Stimulated activated CD4-positive, alpha-beta T cell treated with anti-CD3 and anti-CD28 coated beads, Interleukin-4, amount 100 ng/mL, for 24 hours (primary cell): ENCODE results near the gene ARHGAP5.

Source experiments
- DNase-seq: peaks from one replicate; pipeline ENCODE4 v3.0.0-alpha.2; 2020

ARHGAP5 gene

DNA sequence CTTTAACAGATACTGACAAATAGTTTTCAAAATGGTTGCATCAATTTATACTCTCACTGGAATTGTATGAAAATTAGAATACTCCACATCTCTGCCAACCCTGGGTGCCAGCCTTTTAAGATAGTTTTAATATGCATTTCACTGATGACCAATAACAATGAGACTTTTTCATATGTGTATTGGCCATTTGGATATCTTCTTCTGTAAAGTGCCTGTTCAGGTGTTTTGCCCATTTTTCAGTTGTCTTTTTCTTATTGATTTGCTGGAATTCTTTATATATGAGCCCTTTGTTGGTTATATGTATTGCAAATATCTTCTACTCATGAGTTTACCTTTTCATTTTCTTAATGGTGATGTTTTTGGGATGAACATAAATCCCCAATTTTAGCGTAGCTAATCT lies 108.0 kb downstream of the ARHGAP5 start:
- DNase-seq, result no peak

- no peak for DNase-seq
Measured at GRCh38 chr14:32186248-32186647, 109.1 kb downstream of the ARHGAP5 start.

GRCh38 chr14:32189811-32190210 lies 112.7 kb downstream of the ARHGAP5 start:
- DNase-seq, result no peak

GRCh38 chr14:32190673-32191072 lies 113.6 kb downstream of the ARHGAP5 start:
- DNase-seq, result no peak

DNA sequence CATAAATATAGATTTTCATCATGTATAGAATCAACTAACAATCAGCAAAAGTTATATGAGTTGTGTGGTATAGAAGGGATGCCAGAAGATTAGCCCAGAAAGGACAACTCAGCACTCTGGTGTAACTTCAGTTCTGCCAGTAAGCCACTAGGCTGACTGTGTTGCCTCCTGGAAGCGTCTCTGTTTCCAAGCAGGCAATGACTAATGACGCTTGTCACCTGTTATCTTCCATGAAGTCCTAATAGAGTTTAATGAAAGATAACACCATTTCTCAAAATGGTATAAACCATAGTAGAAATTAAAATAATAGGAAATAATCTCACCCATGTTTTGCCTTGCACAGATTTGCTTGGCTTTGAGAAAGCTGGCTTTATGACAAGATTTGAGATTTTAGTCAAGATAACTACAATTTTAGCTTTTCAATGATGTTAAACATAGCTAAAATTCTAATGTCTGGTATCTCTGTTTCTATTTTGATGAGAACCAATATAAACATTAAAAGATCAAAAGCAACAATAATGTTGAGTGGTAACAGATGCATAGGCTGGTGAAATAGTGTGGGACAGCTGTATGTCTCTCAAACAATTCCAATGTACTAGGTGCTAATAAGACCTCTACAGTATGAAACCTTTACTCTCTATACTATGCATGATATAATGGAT lies 115.7 kb downstream of the ARHGAP5 start:
- no peak for DNase-seq

DNA sequence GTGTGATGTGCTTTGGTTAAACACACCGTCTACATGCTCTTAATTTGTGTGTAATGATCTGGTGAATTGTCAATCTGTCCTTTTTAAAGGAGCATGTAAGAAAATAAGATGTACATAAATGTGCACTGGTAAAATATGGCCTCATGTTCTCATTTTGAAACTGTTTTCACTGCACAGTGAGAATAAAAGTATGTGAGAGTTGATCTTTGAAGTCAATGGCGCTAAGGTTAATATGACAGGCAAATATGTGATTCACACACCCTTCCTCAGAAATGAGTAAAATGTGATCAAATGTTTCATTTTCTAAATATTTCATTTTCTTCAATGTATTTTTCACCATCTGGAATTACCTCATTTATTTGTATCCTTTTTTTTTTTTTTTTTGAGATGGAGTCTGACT lies 116.4 kb downstream of the ARHGAP5 start:
- no peak for DNase-seq

GRCh38 chr14:32195636-32196035 lies 118.5 kb downstream of the ARHGAP5 start:
- DNase-seq, result no peak

DNA sequence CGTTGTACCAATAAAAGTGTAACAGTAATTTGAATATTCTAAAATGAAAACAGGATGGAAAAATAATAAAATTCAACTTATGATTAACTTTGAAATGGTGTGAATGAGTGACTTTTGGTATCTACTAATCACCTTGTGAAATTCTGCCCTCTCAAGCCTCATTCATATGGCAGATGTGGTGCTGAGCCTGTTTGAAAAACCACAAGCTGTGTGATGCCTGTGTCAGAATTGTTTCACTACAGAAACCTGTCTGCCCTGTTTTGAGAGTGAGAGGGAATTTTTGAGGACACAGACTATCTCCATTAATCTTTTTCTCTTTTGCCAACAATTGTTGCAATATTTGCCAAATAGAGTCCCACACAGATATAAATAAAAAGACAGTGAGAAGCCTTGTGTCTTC lies 120.8 kb downstream of the ARHGAP5 start:
- DNase-seq, result no peak

DNA sequence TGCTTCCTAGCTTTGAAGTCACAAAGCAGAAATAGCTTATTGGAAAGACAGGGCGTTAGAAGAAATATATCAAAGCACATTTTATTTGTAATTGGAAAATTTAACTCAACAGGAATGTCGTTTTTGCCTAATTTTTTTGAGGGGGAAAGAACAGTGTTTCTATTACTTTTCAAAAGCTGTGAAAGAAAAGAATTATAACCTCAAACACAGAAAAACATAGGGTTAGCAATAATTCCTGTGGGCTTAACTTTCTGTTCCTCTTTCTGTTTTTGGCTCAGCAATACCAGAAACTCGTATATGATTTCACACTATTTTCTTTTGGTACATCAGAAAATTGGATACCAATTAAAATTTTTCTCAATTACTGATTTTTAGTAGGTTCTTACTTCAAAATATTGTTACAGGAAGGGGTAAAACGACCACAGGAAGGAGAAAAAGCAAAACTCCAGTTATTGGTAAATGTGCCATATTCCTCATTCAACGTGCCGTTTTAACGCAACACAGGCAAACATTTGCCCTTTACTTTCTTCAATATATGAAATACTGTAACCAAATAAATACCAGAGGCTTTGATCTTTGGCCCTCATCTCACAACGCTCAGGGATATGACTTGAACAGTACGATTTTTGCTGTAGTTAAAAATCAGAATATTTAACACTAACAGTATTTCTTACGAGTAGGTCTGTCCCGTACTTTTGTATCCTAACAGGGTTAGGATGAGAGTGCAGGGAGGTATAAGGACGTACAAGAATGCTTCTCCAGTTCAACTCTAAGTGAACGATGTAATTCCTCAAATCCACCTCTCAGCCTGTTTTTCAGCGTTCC lies 123.5 kb downstream of the ARHGAP5 start:
- DNase-seq, result no peak

GRCh38 chr14:32201193-32201815 lies 124.2 kb downstream of the ARHGAP5 start:
- DNase-seq, result peak; percentile 82

DNA sequence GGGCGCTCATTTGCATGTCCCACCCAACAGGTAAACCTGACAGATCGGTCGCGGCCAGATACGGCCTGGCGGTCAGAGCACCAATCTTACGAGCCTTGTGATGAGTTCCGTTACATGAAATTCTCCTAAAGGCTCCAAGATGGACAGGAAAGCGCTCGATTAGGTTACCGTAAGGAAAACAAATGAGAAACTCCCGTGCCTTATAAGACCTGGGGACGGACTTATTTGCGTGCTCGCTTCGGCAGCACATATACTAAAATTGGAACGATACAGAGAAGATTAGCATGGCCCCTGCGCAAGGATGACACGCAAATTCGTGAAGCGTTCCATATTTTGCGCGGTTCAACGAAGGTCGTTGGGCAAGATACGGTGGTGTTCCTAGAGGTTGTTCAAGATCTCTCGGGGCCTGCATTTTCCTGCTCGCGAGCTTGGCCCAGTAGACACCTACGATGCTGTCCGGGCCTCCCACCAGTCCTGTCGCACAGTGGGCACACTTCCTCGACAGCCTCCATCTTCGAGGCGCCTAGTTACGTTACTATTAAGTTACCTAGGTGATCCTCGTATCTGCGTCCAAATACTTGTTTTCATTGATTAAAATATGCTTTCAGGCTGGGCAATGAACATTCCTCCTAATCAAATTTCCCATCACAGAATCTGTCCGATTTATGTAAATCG lies 124.8 kb downstream of the ARHGAP5 start, which contains the start of gene RNU6-7:
Gene RNU6-7 (plus strand): TSS at position 230 of the 675 bp plus-strand sequence.
- peak; percentile 29 for DNase-seq

- peak; percentile 7 for DNase-seq
Measured at GRCh38 chr14:32202491-32202997, 125.4 kb downstream of the ARHGAP5 start.

DNA sequence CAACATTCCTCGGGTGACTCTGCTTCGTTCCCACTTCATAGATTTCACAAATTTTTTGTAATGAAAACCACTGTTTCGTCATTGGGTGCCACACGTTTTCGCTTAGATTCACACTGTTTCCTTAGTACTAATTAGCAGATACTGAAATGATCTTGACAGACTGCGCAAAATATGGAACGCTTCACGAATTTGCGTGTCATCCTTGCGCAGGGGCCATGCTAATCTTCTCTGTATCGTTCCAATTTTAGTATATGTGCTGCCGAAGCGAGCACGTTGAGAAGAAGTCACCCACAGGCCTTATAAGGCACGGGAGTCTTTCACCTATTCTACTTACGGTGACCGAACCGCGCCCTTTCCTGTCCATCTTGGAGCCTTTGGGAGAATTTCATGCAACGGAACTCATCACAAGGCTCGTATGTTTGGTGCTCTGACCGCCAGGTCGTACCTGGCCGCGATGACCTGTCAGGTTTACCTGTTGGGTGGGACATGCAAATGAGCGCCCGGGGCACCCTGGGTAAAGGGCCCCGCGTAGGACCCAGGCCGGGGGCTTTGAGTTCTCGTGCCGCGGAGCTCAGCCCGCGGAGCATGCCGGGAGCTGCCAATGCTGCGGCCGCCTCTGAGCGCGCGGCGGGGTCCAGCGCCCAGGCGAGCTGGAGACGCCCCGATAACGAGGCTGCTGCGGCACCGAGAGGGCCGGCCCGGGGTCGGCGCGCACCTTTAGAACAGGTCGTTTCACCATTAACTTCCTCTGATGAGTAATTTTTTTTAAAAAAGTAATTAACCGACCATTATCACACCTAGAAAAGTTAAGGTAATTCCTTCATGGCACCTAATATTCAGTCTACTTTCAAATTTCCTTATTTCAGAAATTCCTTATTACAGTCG lies 126.1 kb downstream of the ARHGAP5 start, which contains the start of gene RNU6-8:
Gene RNU6-8 (minus strand): TSS at position 272 of the 885 bp plus-strand sequence.
- peak; percentile 89 for DNase-seq

- DNase-seq, result peak; percentile 25
Measured at GRCh38 chr14:32203928-32204357, 126.8 kb downstream of the ARHGAP5 start.

- DNase-seq, result no peak
Measured at GRCh38 chr14:32205554-32205953, 128.4 kb downstream of the ARHGAP5 start.

- DNase-seq, result no peak
Measured at GRCh38 chr14:32205984-32206383, 128.9 kb downstream of the ARHGAP5 start.

- no peak for DNase-seq
Measured at GRCh38 chr14:32206552-32206951, 129.4 kb downstream of the ARHGAP5 start.

GRCh38 chr14:32208490-32208889 lies 131.4 kb downstream of the ARHGAP5 start:
- no peak for DNase-seq
